Gastrocnemius medialis (tissue), 4 donors: ENCODE measurements around the gene THAP9.

Source experiments
- CTCF ChIP-seq, 5 experiments: fragments of 450-650 bp in 3 of 5; fragments of 200-600 bp in 2 of 5; sonication (generic) in 2 of 5; IDR thresholded peaks in 4 of 5; conservative IDR thresholded peaks in 1 of 5; 1 replicate in 4 of 5; 2 replicates in 1 of 5; pipeline ENCODE4 v1.5.1; 2016 to 2019; ENCODE audit warnings: antibody characterized with exemption in 5 of 5, mild to moderate bottlenecking in 3 of 5, moderate library complexity in 3 of 5
- POLR2A ChIP-seq, 2 donors: fragments of 450-650 bp; IDR thresholded peaks; one replicate each; pipeline ENCODE4 v1.6.1; 2017; ENCODE audit warnings: antibody characterized with exemption in 2 of 2, mild to moderate bottlenecking in 2 of 2, moderate library complexity in 2 of 2

- TF ChIP-seq CTCF (IDR thresholded peaks at IDR 0.05 in 4 of 5, conservative IDR thresholded peaks at IDR 0.05 in 1 of 5) (peak in 2 of 5 experiments; percentile 23 to 36), POLR2A (IDR thresholded peaks at IDR 0.05) (no peak)
Measured at GRCh38 chr4:82851885-82852750, 48.4 kb upstream of the THAP9 start.
